PC-9 (cell line): ENCODE results near the gene RBM25. TPM values are rescaled to one million over a fixed set of nuclear protein-coding genes. Genes with fewer than 3 reads are reported as not detected.
"Not testable (repeated sequence)": the region's sequence is repeated elsewhere in the genome, so short reads cannot be mapped to it uniquely, and the experiment has no call there.

ENCODE experiments used
- BruUV-seq: library from RNA; stranded (reverse); fragments of 400-500 nt; replicated peaks from 2 replicates; lab custom pipeline; 2021; lab: Mats Ljungman, UMichigan
- CTCF ChIA-PET: fragments of 300-600 bp; sonication (Branson Sonifier 250); formaldehyde crosslinking; loops from one replicate; lab custom pipeline; 2022; ENCODE audit warnings: antibody characterized with exemption; lab: Charles Lee
- POLR2A ChIA-PET: fragments of 300-600 bp; sonication (Branson Sonifier 250); formaldehyde crosslinking; loops from one replicate; lab custom pipeline; 2022; ENCODE audit warnings: antibody characterized with exemption; ENCODE audit not compliant: unreplicated experiment; lab: Charles Lee
- DNase-seq, 2 experiments: peaks; one replicate each; pipeline versions ENCODE4 v3.0.0 to v3.0.0-alpha.2; 2015 to 2022; ENCODE audit warnings: mixed read lengths in 1 of 2
- H2AFZ ChIP-seq: fragments of 200-600 bp; sonication (generic); 2 replicates; pipeline ENCODE4 v1.8.1; 2017; ENCODE audit warnings: antibody characterized with exemption
- H3F3A ChIP-seq: fragments of 200-600 bp; sonication (generic); 2 replicates; pipeline ENCODE4 v1.8.1; 2017; ENCODE audit warnings: antibody characterized with exemption, mild to moderate bottlenecking, low read depth; ENCODE audit not compliant: insufficient read depth
- H3K27ac ChIP-seq: fragments of 200-600 bp; sonication (generic); 2 replicates; pipeline ENCODE4 v1.6.1; 2016; ENCODE audit warnings: mixed run types
- H3K27me3 ChIP-seq: fragments of 200-600 bp; sonication (generic); 2 replicates; pipeline ENCODE4 v1.6.1; 2016; ENCODE audit warnings: low read depth, mixed run types; ENCODE audit not compliant: insufficient read depth
- H3K36me3 ChIP-seq: fragments of 200-600 bp; sonication (generic); 2 replicates; pipeline ENCODE4 v1.6.1; 2016; ENCODE audit warnings: low read depth, mixed run types
- H3K4me1 ChIP-seq: fragments of 200-600 bp; sonication (generic); replicated peaks from 2 replicates; pipeline ENCODE4 v1.6.1; 2016; ENCODE audit warnings: mixed run types; ENCODE audit not compliant: insufficient read depth
- H3K4me2 ChIP-seq: fragments of 200-600 bp; sonication (generic); 2 replicates; pipeline ENCODE4 v1.6.1; 2017; ENCODE audit warnings: mixed run types
- H3K4me3 ChIP-seq: fragments of 200-600 bp; sonication (generic); 2 replicates; pipeline ENCODE4 v1.6.1; 2016; ENCODE audit warnings: mixed run types
- H3K79me2 ChIP-seq: fragments of 200-600 bp; sonication (generic); 2 replicates; pipeline ENCODE4 v1.6.1; 2017; ENCODE audit warnings: low read depth, mixed run types
- H3K9me2 ChIP-seq: fragments of 200-600 bp; sonication (generic); 2 replicates; pipeline ENCODE4 v1.8.1; 2017; ENCODE audit warnings: mild to moderate bottlenecking; ENCODE audit not compliant: insufficient read depth
- H3K9me3 ChIP-seq: fragments of 200-600 bp; sonication (generic); 2 replicates; pipeline ENCODE4 v1.8.1; 2016; ENCODE audit warnings: low read depth; ENCODE audit not compliant: insufficient read depth
- H4K20me1 ChIP-seq: fragments of 200-600 bp; sonication (generic); 2 replicates; pipeline ENCODE4 v1.8.1; 2017; ENCODE audit not compliant: insufficient read depth
- CTCF ChIP-seq: fragments of 200-600 bp; sonication (generic); conservative IDR thresholded peaks from 2 replicates; pipeline ENCODE4 v1.6.1; 2017; ENCODE audit warnings: mixed run types, antibody characterized with exemption, mild to moderate bottlenecking, moderate library complexity
- EZH2 ChIP-seq: fragments of 200-600 bp; sonication (generic); IDR thresholded peaks from 2 replicates; pipeline ENCODE4 v1.8.0; 2017; ENCODE audit warnings: antibody characterized with exemption, low read depth
- intact Hi-C: fragments of 100-400 bp; cut with micrococcal nuclease; formaldehyde crosslinking; loops from one replicate; pipeline ENCODE4 v1.10.0; 2022; ENCODE audit not compliant: unreplicated experiment
- total RNA-seq: library from RNA; stranded (reverse); gene quantifications from 2 replicates; pipeline ENCODE4 v1.2.3, GENCODE V29; 2021

RBM25 gene
- total RNA-seq, 1 experiment from 2014 or later: 68.9 TPM

GRCh38 chr14:73026845-73027542, 31.3 kb upstream of the RBM25 start, which contains the start of gene ZFYVE1:
ZFYVE1 (minus strand) TSS chr14:73027106; CDS start chr14:73024508, 2,598 bp downstream.
- intact Hi-C loops: loop anchor here (1.0 to 2.0 kb wide), 3 partner anchors 32 to 101 kb away; partner anchors contain the start of genes DCAF4 and RBM25

GRCh38 chr14:73027546-73027945, 30.8 kb upstream of the RBM25 start:
- POLR2A ChIA-PET: interaction anchor here (0.6 to 1.0 kb wide), 4 partner anchors 31 to 283 kb away, joined by 3 to 10 read pairs (median 5); partner anchors contain the start of genes PSEN1 and RBM25
- Histone ChIP-seq H3K4me3 (peak overlapping the region; percentile 77), H3K36me3 (peaks cover 8% of the 10 kb centered on the region; the same call in 1 of the 2 replicates), H3K9me3 (no peaks in the 10 kb centered on the region), H3K4me1 (peaks cover 9% of the 10 kb centered on the region), H3F3A (no peaks in the 10 kb centered on the region), H3K9me2 (no peaks in the 10 kb centered on the region), H3K27me3 (no peaks in the 10 kb centered on the region), H3K27ac (no peak overlapping the region), H3K79me2 (no peaks in the 10 kb centered on the region; the same call in 1 of the 2 replicates), H4K20me1 (no peaks in the 10 kb centered on the region), H2AFZ (peak overlapping the region; percentile 82), H3K4me2 (peak overlapping the region; percentile 81)
- DNase-seq: no peak
- no TSS peak for BruUV-seq
- TF ChIP-seq CTCF (no peak), EZH2 (no peak)
- CTCF ChIA-PET: no interaction called here
- intact Hi-C loops: loop anchor here (1.0 to 2.0 kb wide), 3 partner anchors 31 to 101 kb away; partner anchors contain the start of genes DCAF4 and RBM25

More at GRCh38 chr14:73026845-73027542, 31.3 kb upstream of the RBM25 start, which contains the start of gene ZFYVE1:
- CTCF ChIA-PET: interaction anchor here (0.7 kb wide), 1 partner anchor 66 kb away, joined by 5 read pairs; no protein-coding TSS in a partner anchor
- peaks cover 9% of the 10 kb centered on the region for H3K4me1 ChIP-seq
- peak within 1 kb of the TSS; percentile 81 for H3K4me2 ChIP-seq
- H3K9me2 ChIP-seq: no peaks in the 10 kb centered on the region
- H3K79me2 ChIP-seq: no peaks in the 10 kb centered on the region; the same call in 1 of the 2 replicates
- H3K27me3 ChIP-seq: no peaks in the 10 kb centered on the region
- no peaks in the 10 kb centered on the region for H3K9me3 ChIP-seq
- DNase-seq: peak; percentile 95
- H3K4me3 ChIP-seq: peak within 1 kb of the TSS; percentile 77
- no peaks in the 10 kb centered on the region for H4K20me1 ChIP-seq
- H2AFZ ChIP-seq: peak within 1 kb of the TSS; percentile 82
- H3K27ac ChIP-seq: no peak within 1 kb of the TSS
- POLR2A ChIA-PET: interaction anchor here (0.6 to 1.0 kb wide), 5 partner anchors 31 to 1062 kb away, joined by 3 to 29 read pairs (median 6); partner anchors contain the start of genes PSEN1 and RBM25
- BruUV-seq: no TSS peak
- TF ChIP-seq EZH2 (no peak), CTCF (no peak)
- no peaks in the 10 kb centered on the region for H3F3A ChIP-seq
- H3K36me3 ChIP-seq: peaks cover 9% of the 10 kb centered on the region; the same call in 1 of the 2 replicates

GRCh38 chr14:73027984-73028383, 30.4 kb upstream of the RBM25 start:
- H3K27me3 ChIP-seq: no peaks in the 10 kb centered on the region
- H2AFZ ChIP-seq: peak overlapping the region; percentile 82
- H3K79me2 ChIP-seq: no peaks in the 10 kb centered on the region; the same call in 1 of the 2 replicates
- H3K9me3 ChIP-seq: no peaks in the 10 kb centered on the region
- H3K27ac ChIP-seq: no peak overlapping the region
- no peak for DNase-seq
- peaks cover 6% of the 10 kb centered on the region; the same call in 1 of the 2 replicates for H3K36me3 ChIP-seq
- H4K20me1 ChIP-seq: no peaks in the 10 kb centered on the region
- no peak for TF ChIP-seq CTCF
- TF ChIP-seq EZH2: no peak
- intact Hi-C loops: loop anchor here (1.0 to 2.0 kb wide), 3 partner anchors 31 to 102 kb away; partner anchors contain the start of genes DCAF4 and RBM25
- no TSS peak for BruUV-seq
- H3K9me2 ChIP-seq: no peaks in the 10 kb centered on the region
- peak overlapping the region; percentile 81 for H3K4me2 ChIP-seq
- POLR2A ChIA-PET: interaction anchor here (0.6 to 0.7 kb wide), 2 partner anchors 160 to 283 kb away, joined by 3 to 6 read pairs; no protein-coding TSS in a partner anchor
- H3K4me1 ChIP-seq: peaks cover 9% of the 10 kb centered on the region
- CTCF ChIA-PET: no interaction called here
- peak overlapping the region; percentile 77; the same call in 1 of the 2 replicates for H3K4me3 ChIP-seq
- no peaks in the 10 kb centered on the region for H3F3A ChIP-seq

- H3K4me3 ChIP-seq, H2AFZ ChIP-seq, H3K9me2 ChIP-seq, H3K9me3 ChIP-seq, H4K20me1 ChIP-seq, H3F3A ChIP-seq, H3K27me3 ChIP-seq, POLR2A ChIA-PET, H3K79me2 ChIP-seq, intact Hi-C loops, H3K27ac ChIP-seq, BruUV-seq, H3K36me3 ChIP-seq: not testable (repeated sequence)
- peak; percentile 41 to 63 for DNase-seq
- CTCF ChIA-PET: interaction anchor here (0.7 kb wide), 1 partner anchor 633 kb away, joined by 3 read pairs; no protein-coding TSS in a partner anchor
- Histone ChIP-seq H3K4me2 (peak overlapping the region; percentile 4; the same call in 1 of the 2 replicates), H3K4me1 (peaks cover 10% of the 10 kb centered on the region)
Measured at GRCh38 chr14:73036706-73037450, 21.5 kb upstream of the RBM25 start.
